ENCODE data around the gene CPNE2.
A peak's percentile ranks its signal among the peaks of the same experiment; 100 is the strongest.
"Not testable (repeated sequence)": the region's sequence is repeated elsewhere in the genome, so short reads cannot be mapped to it uniquely, and the experiment has no call there.

The CPNE2 gene

DNA sequence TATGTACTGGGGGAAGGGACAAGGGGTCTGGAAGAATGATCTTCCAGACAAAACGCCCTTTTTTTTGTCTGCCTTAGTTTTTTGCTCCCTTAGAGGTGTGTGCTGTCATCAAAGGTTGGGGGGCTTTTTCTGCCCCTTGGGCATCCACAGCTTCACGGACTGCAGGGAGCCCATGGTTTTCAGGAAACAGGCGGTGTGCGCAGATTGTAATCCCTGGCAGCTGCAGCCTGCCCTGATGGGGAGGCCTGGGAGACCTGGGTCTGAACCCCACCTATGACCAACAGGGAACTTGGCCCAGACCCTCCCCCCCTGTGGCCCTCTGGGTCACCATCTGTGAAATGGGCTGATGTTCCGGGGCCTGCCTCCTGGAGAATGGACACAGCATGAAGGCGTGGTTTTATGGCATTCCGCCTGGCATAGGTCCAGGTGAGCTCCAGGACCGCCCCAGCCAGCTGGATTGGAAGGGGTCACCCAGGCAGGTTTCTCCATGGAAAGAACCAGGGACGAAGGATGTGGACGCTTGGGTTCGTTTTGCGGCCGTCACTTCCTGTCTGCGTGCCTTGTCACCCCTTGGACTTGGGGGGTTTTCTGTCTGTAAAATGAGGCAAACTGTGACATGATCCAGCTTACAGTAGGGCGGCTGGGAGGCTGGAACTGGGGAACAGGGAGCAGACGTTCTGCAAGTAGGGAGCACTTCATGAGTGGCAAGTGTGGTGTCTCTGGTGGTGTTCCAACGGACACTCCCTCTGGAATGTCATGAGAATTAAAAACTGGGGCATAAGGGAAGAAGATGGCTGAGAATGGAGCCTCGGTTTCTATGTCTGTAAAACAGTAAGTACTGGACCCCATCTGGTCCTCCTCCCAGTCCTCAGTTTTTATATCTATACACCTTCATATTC is 1.5 kb downstream of the CPNE2 start:
- Histone ChIP-seq H3K27ac (peak overlapping the region in 3 of 21 experiments; percentile 21 to 87 (median 85)), H3K4me3 (peak overlapping the region in 6 of 7 experiments; percentile 54 to 83 (median 72))

DNA sequence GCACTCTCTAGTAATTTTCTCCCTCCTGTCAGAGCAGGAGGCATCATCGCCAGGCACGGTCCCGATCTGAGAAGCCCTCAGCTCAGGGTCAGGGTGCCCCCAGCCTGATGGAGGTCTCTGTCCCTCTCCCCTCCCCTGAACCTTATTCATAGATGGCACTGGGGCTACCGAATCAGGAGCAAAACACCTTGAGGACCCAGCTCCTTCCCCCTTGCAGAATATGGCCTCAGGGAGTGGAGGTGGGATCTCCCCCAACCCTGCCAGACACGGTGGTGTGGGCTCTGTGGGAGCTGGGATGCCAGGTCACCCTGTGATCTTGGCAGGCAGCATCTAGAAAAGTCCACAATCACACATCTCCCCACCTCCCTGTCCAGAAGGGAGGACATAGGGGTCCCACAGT is 2.5 kb downstream of the CPNE2 start:
- H3K4me3 ChIP-seq = no peak overlapping the region
- no peak overlapping the region for H3K27ac ChIP-seq

DNA sequence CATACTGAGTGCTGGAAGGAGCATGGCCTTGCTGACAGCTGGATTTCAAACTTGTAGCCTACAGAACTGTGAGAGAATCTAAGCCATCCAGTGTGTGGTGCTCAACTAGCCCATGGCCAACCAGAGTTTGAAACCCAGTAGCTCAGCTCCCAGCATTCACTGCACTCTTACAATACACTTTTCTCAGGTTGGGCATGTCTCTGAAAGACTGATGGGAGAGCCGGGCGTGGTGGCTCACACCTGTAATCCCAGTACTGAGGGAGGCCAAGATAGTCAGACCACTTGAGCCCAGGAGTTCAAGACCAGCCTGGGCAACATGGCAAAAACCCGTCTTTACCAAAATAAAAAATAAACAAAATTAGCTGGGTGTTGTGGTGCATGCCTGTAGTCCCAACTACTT is 3.8 kb downstream of the CPNE2 start:
- Histone ChIP-seq H3K4me3 (no peak overlapping the region), H3K27ac (no peak overlapping the region)

DNA sequence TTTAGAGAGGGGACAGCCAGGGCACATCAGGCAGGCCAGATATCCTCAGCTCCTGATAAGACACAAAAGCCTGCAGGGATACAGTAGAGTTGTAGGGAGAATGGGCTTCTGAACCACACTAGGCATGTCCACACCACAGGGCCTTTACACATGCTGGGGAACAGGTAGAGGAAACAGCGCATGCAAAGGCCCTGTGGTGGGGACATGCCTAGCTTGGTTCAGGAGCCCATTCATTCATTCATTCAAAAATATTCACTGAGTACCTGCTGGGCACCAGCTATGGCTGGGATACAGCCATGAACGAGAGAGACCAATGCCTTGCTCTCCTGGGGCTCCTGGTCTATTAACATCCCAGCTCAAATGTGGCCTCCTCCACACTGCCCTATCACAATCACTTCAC is 4.4 kb downstream of the CPNE2 start:
- no peak overlapping the region for H3K4me3 ChIP-seq
- H3K27ac ChIP-seq = no peak overlapping the region

DNA sequence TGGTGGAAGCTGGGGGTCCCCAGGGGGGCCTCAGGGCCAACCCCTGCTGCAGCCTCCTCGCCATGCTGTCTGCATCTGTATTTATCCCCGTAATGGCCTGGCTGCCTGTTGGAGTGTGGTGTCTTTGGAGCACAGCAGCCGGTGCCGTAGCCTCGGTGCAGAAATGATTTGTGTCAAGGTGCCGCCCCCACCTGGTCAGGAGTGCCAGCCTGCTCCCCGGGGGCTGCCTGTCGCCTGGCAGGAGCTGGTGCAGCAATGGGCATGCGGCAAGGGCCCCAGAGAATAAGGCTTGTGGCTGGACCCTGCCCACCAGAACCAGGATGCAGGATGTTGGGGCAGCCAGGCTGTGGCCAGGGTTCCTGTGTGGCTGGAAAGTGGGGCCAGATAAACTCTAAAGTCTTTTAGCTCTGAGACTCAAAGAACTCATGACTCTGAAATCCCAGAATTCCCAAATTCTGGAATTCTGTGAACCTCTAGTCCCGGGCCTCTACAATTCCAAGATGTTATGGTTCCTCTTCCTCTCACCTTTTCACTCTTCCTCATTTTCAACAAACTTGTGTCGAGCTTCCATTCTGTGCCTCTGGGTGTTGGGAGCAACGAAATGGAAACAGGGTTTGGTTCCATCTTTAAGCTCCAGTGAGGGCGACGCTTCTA is 5.9 kb downstream of the CPNE2 start:
- Histone ChIP-seq H3K4me3 (no peak overlapping the region), H3K27ac (no peak overlapping the region)

DNA sequence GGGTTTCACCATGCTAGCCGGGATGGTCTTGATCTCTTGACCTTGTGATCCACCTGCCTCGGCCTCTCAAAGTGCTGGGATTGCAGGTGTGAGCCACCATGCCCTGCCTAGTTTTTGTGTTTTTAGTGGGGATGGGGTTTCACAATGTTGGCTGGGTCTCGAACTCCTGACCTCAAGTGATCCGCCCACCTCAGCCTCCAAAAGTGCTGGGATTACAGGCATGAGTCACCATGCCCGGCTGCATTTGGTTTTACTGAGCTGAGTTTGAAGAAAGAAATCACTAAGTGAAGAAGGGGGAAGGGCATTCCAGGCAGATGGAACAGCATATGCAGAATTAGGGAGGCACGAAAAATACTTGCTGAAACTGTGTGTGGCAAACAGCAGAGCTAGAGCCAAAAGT is 7.6 kb downstream of the CPNE2 start:
- H3K4me3 ChIP-seq, H3K27ac ChIP-seq: not testable (repeated sequence)

DNA sequence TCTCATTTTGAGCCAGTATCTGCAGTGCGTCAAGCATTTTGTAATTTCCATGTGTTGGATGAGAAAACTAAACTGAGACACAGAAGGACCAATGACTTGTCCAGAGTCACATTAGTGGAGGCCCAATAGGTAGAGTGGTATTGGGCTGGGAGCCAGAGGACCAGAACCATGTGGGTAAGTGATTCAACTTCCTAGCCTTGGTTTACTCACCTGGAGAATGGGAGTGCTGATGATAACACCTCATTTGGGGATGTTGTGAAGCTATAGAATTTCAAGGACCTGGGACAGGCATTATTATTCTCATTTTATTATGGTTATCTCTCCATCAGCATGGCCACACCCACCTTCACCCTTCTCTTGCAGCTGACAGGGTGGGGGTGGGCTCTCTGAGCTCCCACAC is 8.1 kb downstream of the CPNE2 start:
- Histone ChIP-seq H3K27ac (no peak overlapping the region), H3K4me3 (no peak overlapping the region)

DNA sequence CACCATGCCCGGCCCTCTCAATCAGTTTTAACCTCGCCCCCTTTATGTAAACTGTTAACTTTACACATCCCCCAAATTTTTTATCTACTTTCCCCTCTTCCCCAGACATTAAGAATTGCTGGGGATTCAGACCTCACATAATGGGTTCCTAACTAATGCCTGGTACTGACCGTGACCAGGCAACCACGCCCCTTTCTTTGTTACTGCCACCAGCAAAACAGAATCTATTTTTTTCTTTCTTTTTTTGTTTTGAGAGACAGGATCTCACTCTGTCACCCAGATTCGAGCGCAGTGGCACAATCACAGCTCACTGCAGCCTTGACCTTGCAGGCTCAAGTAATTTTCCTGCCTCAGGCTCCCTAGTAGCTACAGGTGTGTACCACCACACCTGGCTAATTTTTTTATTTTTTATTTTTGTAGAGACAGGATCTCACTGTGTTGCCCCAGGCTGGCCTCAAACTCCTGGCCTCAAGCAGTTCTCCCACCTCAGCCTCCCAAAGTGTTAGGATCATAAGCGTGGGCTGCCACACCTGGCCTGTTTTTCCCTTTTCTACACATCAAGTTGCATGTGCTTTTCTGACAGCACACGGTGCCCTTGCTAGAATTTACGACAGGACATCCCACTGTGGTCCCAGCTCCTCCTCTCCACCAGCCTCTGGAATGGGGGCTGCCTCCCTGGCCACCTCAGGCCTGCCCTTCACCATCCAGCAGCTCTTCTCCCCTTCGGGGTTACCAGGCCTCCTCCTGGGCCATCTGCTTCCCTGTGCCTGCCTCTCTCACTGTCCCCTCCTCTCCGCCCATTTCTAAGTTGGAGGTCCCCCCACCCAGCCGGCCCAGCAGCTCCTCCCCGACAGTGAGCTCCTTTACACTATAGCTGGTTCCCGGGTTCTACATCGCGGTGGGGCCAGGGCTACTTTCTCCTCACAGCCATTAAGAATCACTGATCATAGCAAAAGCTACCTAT is 10.8 kb downstream of the CPNE2 start:
- no peak overlapping the region for H3K27ac ChIP-seq
- no peak overlapping the region for H3K4me3 ChIP-seq

DNA sequence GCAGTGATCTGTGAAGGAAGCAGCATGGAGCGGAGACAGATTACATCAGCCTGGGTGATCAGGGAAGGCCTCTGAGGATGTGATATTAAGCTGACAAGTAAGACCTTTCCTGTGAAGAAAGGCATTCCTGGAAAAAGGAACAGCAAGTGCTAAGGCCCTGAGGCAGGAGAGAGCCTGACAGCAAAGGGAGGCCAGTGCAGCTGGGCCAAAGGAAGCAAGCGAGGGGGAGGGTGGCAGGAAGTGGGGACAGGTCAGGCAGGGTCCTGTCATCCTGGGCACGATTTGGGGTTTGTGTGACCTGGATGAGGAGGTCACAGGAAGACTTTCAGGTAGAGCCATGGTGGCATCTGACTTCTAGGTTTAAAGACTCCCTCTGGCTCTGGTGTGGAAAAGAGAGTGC is 12.3 kb downstream of the CPNE2 start:
- H3K27ac ChIP-seq = no peak overlapping the region

DNA sequence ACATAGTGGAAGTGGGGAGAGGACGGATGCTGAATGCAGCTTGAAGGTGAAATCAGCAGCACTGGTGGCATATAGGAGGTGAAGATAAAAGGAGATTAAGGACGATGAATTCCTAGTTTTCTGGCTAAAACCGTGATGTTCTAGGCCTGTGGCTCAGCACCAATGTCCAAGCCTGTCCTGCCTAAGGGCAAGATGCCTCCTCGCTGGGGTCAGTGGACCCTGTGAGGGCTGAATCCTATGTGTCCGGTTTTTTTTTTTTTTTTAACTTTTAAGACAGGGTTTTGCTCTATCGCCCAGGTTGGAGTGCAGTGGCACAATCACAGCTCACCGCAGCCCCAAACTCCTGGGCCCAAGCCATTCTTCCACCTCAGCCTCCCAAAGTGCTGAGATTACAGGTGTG is 12.8 kb downstream of the CPNE2 start:
- no peak overlapping the region for H3K27ac ChIP-seq
- H3K4me3 ChIP-seq = no peak overlapping the region

More for the DNA sequence above, 12.3 kb downstream of the CPNE2 start:
- no peak overlapping the region for H3K4me3 ChIP-seq

DNA sequence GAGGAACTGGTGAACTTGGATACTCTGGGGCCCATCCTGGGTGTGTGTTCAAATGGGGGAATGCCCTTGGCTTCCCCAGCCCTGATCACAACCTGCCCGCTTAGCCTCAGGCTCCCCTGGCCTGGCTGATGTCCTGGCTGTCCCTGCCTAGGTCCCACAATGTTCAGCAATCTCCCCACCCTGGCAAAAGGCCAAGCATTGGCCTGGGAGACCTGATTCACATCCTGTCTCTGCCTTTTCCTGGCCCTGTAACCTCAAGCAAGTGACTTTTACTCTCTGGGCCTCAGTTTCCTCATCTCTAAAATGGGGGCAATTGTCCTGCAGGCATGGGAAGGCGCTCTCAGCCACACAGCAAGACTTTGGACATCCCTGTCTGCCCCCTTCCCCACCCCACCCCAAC is 14.4 kb downstream of the CPNE2 start:
- no peak overlapping the region for H3K27ac ChIP-seq

DNA sequence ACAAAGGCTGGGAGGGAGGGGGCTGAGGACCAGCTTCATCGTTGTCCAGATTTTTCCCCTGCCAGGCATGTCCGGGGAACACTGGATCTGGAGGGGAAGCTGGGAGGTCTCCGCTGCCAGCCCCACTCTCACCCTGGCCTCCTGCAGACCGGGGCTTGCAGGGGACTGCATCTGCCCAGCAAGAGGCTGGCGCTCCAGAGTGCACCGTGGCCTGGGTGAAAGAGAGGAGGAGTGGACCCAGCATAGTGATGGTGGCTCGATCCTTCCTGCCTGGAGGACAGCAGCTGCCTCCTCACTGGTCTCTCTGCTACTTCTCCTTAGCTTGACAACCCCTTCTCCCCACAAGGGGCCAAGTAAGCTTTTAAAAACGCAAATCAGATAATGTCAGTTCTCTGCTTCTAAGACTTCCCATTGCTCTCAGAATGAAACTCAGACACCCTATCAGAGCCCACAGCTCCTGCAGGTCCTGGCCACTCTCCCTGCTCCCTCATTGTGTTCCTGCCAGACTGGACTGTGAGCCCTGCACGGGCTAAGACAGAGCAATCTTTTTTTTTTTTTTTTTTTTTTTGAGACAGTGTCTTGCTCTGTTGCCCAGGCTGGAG is 15.0 kb downstream of the CPNE2 start:
- Histone ChIP-seq H3K4me3 (no peak overlapping the region), H3K27ac (no peak overlapping the region)

More for the DNA sequence above, 14.4 kb downstream of the CPNE2 start:
- no peak overlapping the region for H3K4me3 ChIP-seq

DNA sequence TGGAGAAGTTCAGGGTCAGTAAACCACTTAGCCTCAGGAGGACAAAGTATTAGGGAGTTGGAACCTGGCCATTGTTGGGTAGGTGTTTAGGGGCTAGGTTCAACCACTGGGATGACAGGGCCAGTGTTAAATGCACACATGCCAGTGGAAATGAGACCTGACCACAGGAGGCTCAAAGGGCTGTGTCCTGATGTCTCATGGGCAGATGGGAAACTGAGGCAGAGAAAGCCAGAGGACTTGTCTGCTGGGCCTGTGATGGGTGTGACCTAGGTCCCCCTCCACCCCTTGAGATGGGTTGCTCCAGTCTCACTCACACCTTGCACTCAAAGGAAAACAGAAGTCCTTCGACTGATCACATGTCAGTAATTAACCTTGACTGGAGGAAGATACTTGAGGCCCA is 16.0 kb downstream of the CPNE2 start:
- H3K27ac ChIP-seq = no peak overlapping the region

DNA sequence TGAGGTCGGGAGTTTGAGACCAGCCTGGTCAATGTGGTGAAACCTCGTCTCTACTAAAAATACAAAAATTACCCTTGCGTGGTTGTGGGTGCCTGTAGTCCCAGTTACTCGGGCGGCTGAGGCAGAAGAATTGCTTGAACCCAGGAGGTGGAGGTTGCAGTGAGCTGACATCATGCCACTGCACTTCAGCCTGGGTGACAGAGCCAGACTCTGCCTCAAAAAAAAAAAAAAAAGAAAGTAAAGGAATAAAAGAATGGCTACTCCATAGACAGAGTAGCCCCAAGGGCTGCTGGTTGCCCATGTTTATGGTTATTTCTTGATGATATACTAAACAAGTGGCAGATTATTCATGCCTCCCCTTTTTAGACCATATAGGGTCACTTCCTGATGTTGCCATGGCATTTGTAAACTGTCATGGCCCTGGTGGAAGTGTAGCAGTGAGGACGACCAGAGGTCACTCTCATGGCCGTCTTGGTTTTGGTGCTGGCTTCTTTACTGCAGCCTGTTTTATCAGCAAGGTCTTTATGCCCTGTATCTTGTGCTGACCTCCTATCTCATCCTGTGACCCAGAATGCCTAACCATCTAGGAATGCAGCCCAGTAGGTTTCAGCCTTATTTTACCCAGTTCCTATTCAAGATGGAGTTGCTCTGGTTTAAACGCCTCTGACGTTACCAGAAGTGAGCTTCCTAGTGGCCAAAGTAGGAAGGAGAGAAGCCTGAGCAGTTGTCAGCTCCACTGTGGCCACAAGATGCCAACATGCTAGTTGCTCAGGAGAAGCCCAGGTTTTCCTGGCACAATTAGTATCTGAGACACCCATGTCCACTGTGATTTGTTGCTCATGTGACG is 17.1 kb downstream of the CPNE2 start:
- H3K27ac ChIP-seq, H3K4me3 ChIP-seq: not testable (repeated sequence)

More for the DNA sequence above, 16.0 kb downstream of the CPNE2 start:
- H3K4me3 ChIP-seq = no peak overlapping the region

DNA sequence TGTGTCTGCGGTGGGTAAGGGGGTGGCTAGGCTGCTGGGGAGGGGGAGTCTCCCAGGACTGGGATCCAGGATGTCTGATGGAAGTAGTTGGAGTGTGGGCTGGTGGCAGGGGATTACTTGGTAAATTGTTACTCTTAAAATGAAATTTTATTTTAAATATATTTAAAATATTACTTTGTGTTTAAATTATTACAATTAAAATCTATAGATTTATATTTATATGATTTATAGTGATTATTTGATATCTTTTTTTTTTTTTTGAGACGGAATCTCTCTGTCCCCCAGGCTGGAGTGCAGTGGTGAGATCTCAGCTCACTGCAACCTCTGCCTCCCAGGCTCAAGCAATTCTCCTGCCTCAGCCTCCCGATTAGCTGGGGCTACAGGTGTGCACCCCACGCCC is 18.6 kb downstream of the CPNE2 start:
- H3K27ac ChIP-seq = no peak overlapping the region
- H3K4me3 ChIP-seq = no peak overlapping the region

DNA sequence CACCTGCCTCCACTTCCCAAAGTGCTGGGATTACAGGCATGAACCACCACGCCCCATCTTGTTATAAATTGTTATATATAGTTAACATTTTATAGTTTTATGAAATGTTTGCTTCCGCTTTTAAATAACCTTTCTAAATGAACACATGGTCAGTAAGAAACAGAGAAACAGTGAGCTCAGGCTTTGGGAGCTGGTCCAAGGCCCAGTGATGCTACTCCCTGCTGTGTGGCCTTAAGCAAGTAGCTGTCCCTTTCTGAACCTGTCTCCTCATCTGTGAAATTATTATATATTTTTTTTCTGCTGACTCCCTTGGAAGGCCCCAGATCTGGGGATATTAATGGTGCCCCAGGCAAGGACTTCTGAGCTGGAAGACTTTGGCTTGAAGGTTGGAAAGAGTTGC is 19.0 kb downstream of the CPNE2 start:
- H3K27ac ChIP-seq = no peak overlapping the region
- H3K4me3 ChIP-seq = no peak overlapping the region

DNA sequence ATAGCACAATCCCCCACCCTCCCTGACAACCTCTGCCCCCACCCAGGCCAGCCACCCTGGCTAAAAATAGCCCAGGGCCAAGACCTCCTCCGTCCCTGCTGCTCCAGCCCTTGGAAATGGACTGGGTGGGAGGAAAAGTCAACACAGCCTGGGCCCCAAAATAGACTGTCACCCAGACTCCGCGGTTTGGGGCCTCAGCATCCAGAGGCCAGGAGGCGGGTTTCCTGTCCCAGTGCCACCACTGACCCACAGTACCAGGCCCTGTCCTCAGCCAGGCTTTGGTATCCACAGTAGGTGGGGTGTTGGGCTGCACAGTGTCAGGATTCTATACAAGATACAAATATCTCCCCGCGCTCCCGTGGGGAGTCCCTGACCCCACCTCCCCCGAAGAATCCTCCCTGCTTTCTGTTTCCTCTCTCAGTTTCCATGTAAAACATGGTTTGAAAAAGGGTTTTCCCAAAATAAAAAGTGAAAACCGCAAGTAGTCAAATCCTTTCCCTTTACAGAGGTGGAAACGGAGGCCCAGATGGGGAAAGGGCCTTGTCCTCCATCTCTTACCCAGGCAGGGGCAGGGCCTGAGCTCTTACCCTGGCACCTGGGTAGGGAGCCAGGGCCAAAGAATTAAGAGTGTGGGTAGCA is 20.1 kb downstream of the CPNE2 start:
- H3K27ac ChIP-seq = peak overlapping the region in 1 of 21 experiments; percentile 11
- H3K4me3 ChIP-seq = no peak overlapping the region

DNA sequence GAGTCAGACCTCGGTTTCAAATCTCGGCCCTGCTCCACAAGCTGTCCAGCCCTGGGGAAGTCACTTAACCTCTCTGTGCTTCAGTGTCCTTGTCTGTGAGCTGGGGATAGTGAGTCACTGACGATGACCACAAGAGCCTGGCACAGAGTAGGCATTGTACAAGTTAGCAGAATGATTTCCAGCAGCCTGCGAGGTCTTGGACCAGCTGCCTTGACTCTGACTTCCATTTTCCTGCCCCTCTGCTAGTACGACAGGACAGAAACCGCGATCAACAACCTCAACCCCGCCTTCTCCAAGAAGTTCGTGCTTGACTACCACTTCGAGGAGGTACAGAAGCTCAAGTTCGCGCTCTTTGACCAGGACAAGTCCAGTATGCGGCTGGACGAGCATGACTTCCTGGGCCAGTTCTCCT is 20.7 kb downstream of the CPNE2 start:
- Histone ChIP-seq H3K4me3 (no peak overlapping the region), H3K27ac (peak overlapping the region in 1 of 21 experiments; percentile 11)
